ENCODE results near the gene SUSD1.

Gene SUSD1

GRCh38 chr9:112037281-112038016 lies 137.6 kb downstream of the SUSD1 start:
- FAIRE-seq, result no peak

DNA sequence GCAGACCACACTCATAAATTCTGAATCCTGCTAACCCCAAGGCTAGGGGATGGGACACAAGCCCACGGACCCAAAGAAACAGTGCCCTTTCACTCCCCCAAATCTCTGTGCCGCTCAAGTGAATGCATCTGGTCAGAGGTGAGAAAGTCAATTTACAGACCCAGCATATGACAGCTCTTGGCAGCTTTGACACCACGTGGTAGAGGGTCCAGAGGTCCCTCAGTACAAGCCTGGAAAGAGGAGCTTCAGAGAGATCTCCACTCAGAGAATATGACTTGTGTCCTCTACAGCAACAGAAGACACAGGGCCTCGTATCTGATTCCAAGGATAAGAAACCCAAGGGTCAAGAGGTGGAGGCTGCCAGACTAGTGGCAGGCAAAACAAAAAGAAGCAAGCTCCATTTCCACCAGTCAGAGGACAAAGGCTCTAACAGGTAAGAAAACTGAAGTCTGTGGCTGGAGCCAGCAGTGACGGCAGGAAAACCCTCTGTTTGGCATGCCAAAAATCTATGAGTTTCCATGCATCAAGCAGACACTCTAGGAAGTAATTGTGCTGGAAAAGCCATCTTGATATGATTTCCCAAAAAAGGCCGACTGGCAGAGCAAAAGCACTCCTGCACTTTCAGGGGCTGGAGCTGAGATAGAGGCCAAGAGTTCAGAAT lies 139.8 kb downstream of the SUSD1 start:
- FAIRE-seq, result no peak

GRCh38 chr9:112034216-112034611 lies 140.9 kb downstream of the SUSD1 start:
- no peak for FAIRE-seq

GRCh38 chr9:112033237-112034215 lies 141.6 kb downstream of the SUSD1 start:
- no peak for FAIRE-seq

DNA sequence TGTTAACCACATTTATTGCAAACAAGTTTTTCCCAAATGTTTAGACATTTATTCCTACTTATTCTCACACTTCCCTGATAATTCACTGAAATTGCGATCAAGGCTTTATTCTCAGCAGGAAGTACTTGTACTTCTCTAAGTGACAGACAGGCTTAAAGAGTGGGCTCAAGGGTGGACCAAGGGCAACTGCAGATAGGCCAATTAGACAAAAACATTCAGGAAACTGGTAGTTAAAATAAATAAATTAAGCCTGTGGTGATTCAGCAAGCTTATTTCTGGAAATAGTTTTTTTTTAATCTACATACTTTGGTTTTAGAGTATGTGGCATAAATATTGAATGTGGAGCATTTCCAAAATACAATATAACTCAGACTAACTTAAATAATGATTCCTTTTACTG lies 142.4 kb downstream of the SUSD1 start:
- FAIRE-seq, result no peak

GRCh38 chr9:112032009-112032408 lies 143.1 kb downstream of the SUSD1 start:
- FAIRE-seq, result no peak

- no peak for FAIRE-seq
Observed at GRCh38 chr9:112031400-112031799, 143.7 kb downstream of the SUSD1 start.

DNA sequence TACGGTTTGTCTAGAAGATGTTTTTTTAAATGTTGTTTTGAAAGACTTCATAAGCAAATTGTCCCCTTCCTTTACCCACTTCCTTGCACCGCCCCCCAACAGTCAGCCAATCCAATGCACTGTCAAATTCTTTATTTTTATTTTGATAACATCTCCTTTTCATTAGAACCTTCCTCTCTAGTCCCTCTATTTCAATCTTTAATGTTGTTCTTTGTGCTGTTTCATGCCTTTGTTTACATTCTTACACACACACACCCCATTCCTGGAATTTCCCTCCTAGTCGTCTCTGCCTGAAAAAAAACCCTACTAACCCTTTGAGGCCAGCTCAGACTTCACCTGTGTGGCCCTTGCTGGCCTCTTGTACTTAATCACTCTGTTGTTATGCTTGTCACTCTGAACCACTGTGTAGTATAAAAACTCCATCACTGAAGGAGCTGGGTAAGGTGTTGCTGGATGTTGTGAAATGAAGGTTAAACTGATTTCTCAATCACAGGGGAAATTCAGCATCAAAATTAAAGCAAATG lies 145.1 kb downstream of the SUSD1 start:
- no peak for FAIRE-seq

GRCh38 chr9:112028242-112029221 lies 146.6 kb downstream of the SUSD1 start:
- no peak for FAIRE-seq

DNA sequence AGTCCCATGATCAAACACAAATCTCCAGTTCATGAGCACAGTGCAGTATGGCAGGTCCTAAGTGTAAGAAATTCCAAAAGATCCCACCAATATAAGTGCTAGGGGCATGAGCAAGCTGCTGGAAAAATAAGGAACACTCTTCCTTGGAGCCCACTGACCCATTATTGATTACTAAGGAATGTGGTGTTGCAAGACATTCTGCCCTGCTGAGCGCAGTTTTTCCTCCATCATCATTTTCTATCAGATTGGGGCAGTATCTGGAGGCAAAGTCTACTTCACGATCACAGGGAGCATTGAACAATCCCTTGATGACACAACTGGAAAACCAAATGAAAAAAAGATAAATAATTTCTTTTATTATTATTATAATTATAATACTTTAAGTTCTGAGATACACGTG lies 149.2 kb downstream of the SUSD1 start:
- no peak for FAIRE-seq

GRCh38 chr9:112021742-112022141 lies 153.4 kb downstream of the SUSD1 start:
- no peak for FAIRE-seq

DNA sequence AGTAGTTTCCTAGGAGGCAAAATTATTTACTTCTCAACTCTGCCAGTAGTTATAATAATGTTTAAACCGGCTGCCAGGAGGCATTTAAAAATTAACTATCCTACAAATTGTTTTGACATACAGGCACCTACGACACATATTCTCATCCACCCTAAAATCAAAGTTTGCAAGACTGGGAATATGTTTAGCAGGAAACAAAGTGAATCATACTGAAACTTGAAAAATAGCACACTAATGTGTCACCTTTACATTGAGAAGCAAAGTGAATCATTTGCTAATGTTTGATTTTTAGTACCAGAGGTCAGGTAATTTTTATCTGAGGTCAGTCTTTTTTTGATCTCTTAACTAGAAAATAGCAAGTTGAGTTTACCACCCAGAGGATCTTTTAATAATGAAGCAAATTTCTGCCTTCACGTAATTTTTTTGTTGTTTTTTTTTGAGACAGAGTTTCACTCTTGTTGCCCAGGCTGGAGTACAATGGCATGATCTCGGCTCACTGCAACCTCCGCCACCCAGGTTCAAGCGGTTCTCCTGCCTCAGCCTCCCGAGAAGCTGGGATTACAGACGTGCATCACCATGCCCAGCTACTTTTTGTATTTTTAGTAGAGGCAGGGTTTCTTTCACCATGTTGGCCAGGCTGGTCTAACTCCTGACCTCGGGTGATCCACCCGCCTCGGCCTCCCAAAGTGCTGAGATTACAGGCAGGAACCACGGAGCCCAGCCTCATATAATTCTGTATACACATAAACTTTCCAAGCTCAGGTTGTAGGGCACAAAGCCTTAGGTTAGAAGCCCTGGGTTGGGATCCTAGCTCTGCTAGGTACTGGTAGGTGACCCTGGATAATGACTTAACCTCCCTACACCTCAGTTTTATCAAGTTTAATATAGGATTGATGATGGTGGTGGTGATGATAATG lies 154.2 kb downstream of the SUSD1 start:
- no peak for FAIRE-seq

DNA sequence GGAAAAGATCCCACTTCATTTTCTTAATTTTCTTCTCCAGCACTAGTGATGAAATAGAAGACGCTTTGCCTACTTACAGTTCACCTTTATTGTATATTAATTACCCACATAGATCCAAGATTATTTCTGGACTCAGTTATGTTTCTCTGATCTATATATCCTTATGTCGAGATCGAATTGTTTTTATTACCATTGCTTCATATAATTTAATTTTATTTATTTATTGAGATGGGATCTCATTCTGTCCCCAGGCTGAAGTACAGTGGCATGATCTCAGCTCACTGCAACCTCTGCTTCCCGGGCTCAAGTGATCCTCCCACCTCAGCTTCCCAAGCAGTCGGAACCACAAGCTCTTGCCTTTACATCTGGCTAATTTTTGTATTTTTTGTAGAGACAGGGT lies 157.2 kb downstream of the SUSD1 start:
- no peak for FAIRE-seq

GRCh38 chr9:112015736-112016135 lies 159.4 kb downstream of the SUSD1 start:
- FAIRE-seq, result no peak

DNA sequence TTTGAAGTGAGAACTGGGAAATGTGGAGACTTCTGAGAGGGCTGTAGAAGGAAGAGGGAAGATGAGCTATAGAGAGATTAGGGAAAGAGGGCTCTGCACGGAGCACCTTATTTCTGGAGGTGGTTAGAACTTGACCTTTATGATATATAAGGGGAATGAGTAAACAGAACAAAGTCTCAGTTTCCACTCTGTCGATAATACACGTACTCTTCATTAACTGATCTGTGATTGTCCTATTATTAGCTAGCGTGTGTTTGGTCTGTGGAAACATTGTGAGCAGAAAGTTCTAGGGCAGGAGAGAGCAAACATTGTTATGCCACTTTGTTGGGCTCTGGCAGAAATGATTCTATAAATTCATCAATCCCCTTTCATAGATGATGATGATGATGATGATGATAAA lies 159.9 kb downstream of the SUSD1 start:
- no peak for FAIRE-seq

DNA sequence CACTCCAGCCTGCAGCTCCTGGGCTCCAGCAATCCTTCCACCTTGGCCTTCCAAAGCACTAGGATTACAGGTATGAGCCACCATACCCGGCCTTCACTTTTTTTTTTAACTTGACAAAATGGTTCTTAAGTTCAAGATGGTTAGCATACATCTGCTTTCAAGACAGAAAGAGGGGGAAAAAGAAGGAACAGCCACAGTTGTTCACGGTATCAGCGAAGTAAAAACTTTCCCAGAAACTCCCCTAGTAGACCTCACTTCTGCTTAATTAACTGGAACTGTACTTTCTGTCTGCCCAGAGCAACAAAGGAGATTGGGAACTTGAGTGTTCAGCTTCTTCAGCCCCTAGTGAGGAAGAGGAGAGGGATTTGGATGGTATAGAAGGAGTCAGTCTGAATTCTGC lies 161.8 kb downstream of the SUSD1 start:
- no peak for FAIRE-seq

GRCh38 chr9:112012026-112012902 lies 162.8 kb downstream of the SUSD1 start:
- FAIRE-seq, result no peak

DNA sequence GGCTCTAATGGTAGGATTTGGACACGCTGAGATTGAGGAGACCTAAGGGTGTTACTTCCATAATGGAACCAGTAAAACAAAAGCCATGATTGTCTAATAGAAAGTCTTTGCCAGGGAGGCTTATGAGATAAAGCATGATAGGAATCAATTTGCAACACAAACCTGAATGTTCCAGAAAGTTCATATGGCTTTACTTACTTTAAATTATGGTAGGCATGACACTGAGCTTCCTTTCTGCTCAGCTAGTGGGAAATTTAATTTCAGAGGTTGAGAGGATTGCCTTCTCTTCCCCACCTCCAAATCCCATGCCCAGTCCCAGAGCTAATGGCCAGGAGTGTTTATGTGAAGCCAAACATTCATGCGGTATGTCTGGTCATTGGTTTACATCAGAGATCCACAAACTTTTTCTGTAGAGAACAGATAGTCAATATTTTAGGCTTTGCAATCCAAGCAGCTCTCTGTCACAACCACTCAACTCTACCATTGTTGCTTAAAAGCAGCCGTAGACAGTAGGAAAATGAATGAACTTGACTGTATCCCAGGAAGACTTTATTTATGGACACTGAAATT lies 164.0 kb downstream of the SUSD1 start:
- FAIRE-seq, result no peak

DNA sequence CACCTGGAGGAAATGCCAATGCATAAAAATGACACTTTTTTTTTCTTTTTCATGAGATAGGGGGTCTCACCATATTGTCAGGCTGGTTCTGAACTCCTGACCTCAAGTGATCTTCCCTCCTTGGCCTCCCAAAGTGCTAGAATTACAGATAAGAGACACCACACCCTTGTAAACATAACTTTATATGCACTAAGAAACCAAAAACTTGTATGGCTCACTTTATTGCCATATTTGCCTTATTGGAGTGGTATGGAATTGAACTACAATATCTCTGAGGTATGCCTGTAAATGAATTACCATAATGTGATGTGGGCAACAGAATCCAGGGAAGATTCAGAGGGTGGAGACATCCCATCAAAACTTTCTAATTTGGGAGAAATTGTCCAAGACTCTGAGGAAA lies 164.6 kb downstream of the SUSD1 start:
- FAIRE-seq, result no peak

Measured in A204.1 (cell line).